Mononuclear cell (primary cell): ENCODE data around the gene EML3. TPM values are rescaled to one million over a fixed set of nuclear protein-coding genes. Genes with fewer than 3 reads are reported as not detected.
"Not testable (repeated sequence)": the region's sequence is repeated elsewhere in the genome, so short reads cannot be mapped to it uniquely, and the experiment has no call there.

Experiments used
- H3K27me3 ChIP-seq: 2 replicates; pipeline ENCODE4 v1.6.0; 2011; ENCODE audit warnings: low read length, control low read depth; ENCODE audit not compliant: insufficient read depth
- H3K4me1 ChIP-seq: 2 replicates; pipeline ENCODE4 v1.5.1; 2011; ENCODE audit warnings: mild to moderate bottlenecking, low read length, control low read depth; ENCODE audit not compliant: insufficient read depth
- H3K4me3 ChIP-seq: 2 replicates; pipeline ENCODE4 v1.5.1; 2011; ENCODE audit warnings: mild to moderate bottlenecking, low read length, moderate library complexity
- H3K9me3 ChIP-seq: 2 replicates; pipeline ENCODE4 v1.5.1; 2011; ENCODE audit warnings: low read depth, mild to moderate bottlenecking, control low read depth, low read length
- total RNA-seq: library from RNA; depleted of rRNA; stranded (reverse); fragments of >200 nt; gene quantifications from one replicate; pipeline ENCODE4 v1.2.3, GENCODE V29; 2012

EML3 gene
- total RNA-seq, 1 donor: 32.2 TPM

GRCh38 chr11:62573592-62574362 lies 38.8 kb downstream of the EML3 start, which contains the start of gene EEF1G:
Gene EEF1G, minus strand, starts transcription at chr11:62573891. Its CDS starts 49 bp downstream, at chr11:62573842.
- Histone ChIP-seq H3K9me3 (no peaks in the 10 kb centered on the region), H3K27me3 (no peaks in the 10 kb centered on the region), H3K4me1 (peaks cover 28% of the 10 kb centered on the region), H3K4me3 (peak within 1 kb of the TSS; percentile 72)

GRCh38 chr11:62573006-62573591 lies 39.5 kb downstream of the EML3 start:
- no peaks in the 10 kb centered on the region for H3K9me3 ChIP-seq
- H3K27me3 ChIP-seq: no peaks in the 10 kb centered on the region
- H3K4me3 ChIP-seq: peak overlapping the region; percentile 72
- H3K4me1 ChIP-seq: peaks cover 28% of the 10 kb centered on the region

DNA sequence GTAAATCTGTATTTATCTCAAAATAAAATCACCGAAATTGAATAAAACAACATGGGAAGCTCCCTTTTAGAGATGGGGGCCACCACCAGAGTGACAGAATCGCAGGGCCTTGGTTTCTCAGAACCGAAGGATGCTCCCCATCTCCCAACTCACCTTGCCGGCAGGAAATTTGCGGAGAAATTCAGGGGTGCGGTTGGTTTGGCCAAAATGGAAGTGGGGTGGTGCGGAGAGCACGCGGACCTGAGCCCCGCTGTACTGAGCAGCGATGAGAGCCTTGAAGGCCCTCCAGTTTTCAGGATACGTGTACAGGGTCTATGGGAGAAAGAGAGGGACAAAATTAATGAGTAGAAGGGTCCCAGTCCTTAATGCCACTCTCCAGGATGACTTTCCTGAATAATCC lies 40.1 kb downstream of the EML3 start:
- no peak overlapping the region for H3K4me3 ChIP-seq
- no peaks in the 10 kb centered on the region for H3K9me3 ChIP-seq

DNA sequence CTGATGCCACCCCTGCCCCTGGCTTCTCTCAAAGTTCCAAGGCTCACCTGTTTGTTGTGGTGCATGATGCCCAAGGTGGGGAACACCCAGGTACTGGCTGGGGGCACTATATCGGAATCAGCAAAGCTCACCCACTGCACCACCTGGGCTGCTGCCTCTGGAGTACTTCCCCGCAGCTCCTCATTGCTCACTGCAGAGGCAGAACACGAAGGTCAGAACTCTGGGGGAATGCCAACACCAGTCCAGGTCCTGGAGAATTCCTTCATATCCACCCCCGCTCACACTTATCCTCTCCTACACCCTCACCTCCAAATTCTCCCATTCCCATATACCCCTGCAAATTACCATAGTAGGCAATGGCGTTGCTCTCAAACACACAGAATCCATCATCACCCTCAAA lies 41.1 kb downstream of the EML3 start:
- peaks cover 34% of the 10 kb centered on the region for H3K4me1 ChIP-seq

More for the DNA sequence above, 40.1 kb downstream of the EML3 start:
- Histone ChIP-seq H3K27me3 (no peaks in the 10 kb centered on the region), H3K4me1 (peaks cover 32% of the 10 kb centered on the region)

GRCh38 chr11:62570903-62571302 lies 41.7 kb downstream of the EML3 start:
- not testable (repeated sequence) for H3K27me3 ChIP-seq, H3K9me3 ChIP-seq, H3K4me3 ChIP-seq
- peaks cover 34% of the 10 kb centered on the region for H3K4me1 ChIP-seq

More for the DNA sequence above, 41.1 kb downstream of the EML3 start:
- not testable (repeated sequence) for H3K9me3 ChIP-seq, H3K4me3 ChIP-seq, H3K27me3 ChIP-seq

- H3K4me3 ChIP-seq: no peak overlapping the region
- no peaks in the 10 kb centered on the region for H3K27me3 ChIP-seq
- peaks cover 24% of the 10 kb centered on the region for H3K4me1 ChIP-seq
- no peaks in the 10 kb centered on the region for H3K9me3 ChIP-seq
Measured at GRCh38 chr11:62569611-62570010, 43.0 kb downstream of the EML3 start.

DNA sequence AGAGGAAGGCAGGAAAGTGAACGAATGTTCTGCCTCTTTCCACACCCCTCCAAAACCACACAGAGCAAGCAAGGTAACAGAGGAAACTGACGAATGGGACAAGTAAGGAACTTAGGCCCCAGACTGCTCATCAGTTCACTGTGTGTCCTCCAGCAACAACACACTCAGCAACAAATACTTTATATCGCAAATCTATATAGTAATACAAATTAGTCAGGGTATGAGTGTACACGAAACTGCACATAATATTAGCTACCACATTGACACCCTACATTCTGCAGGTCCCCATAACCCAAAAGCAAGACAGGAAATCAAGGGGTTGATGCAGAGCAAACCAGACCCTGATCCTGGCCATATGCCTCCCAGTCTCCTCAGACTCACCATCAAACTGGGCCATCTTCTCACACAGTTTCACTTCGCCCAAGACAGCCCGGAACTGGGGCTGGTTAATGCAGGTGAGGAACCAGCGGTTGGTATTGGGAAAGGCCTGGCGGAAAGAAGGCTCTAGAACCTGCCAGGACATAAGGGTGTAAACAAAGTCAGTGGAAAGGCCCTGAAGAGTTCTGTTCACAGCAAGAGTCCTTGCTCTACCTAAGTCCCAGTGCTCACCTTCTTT lies 45.4 kb downstream of the EML3 start:
- no peaks in the 10 kb centered on the region for H3K27me3 ChIP-seq
- peaks cover 11% of the 10 kb centered on the region for H3K4me1 ChIP-seq
- H3K4me3 ChIP-seq: no peak overlapping the region
- H3K9me3 ChIP-seq: no peaks in the 10 kb centered on the region

DNA sequence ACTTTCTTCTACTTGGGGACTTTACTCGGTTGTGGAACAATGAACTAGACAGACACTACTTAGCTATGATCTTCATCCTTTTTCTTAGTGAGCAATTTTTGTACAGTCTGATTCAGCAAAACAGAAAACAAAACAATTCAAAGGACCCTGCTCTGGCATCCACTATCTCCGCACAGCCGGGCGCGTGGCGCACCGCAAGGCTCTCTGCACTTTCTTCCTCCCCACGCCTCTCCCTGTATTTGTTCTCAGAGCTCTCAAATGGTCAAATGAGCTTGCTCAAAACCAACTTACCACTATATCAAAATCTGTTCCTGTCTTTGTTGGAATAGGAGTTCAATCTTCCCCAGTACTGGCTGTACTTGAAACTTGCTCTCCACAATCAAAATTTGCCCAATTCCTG lies 46.3 kb downstream of the EML3 start:
- no peaks in the 10 kb centered on the region for H3K27me3 ChIP-seq
- H3K4me3 ChIP-seq: no peak overlapping the region
- peaks cover 11% of the 10 kb centered on the region for H3K4me1 ChIP-seq
- H3K9me3 ChIP-seq: no peaks in the 10 kb centered on the region

DNA sequence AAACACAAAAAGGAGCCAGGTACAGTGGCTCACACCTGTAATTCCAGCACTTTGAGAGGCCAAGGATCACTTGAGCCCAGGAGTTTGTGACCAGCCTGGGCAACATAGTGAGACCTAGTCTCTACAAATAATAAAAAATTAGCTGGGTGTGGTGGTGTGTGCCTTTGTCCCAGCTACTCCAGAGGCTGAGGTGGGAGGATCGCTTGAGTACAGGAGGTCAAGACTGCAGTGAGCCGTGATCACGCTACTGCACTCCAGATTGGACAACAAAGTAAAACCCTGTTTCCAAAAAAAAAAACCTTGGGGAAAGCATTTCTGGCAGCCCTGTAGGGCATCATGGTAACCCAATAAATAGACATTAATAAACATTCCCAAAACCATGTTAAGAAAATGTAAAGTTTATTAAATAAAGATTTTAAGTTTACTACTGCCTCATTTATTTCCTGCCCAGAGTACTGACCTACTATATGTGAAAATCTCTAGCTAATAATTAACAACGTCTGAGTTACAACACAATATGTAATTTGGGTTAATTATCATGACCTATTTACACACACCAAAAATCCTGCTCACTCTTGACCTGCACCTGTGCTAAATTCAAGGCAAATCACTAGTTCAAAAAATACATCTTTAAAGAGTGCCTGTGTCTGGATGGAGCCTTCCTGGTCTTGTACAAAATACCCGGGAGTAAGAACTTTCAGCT lies 47.3 kb downstream of the EML3 start:
- H3K4me3 ChIP-seq: no peak overlapping the region
- no peaks in the 10 kb centered on the region for H3K27me3 ChIP-seq
- no peaks in the 10 kb centered on the region for H3K9me3 ChIP-seq
- H3K4me1 ChIP-seq: peaks cover 16% of the 10 kb centered on the region

- not testable (repeated sequence) for H3K27me3 ChIP-seq, H3K9me3 ChIP-seq, H3K4me3 ChIP-seq
- peaks cover 41% of the 10 kb centered on the region for H3K4me1 ChIP-seq
Measured at GRCh38 chr11:62561677-62562230, 50.8 kb downstream of the EML3 start.

DNA sequence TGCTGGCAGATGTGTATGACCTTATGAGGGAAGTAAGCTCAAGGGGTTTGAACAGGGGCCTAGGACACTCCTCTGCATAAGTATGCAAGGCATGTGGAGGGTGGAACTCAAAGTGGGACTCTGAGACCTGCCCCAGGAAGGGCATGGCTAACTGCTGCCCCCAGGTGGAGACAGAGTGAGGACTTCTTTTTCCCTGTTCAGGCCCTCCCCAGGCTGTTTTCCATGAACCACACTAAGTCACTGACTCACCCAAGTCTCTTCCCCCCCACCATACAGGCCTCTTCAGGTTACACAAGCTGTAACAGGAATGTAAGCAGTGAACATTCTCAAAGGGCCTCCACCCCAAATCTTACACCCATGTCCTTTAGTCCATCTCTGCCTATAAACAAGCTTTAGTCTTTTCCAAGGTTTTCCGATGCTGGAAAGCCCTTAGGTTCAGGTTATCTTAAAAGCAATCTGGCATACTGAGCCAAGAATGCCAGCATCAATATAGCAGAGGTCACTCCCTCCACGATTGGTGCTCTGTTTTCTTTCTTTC lies 51.9 kb downstream of the EML3 start:
- H3K4me1 ChIP-seq: peaks cover 52% of the 10 kb centered on the region
- H3K27me3 ChIP-seq: no peaks in the 10 kb centered on the region
- H3K4me3 ChIP-seq: no peak overlapping the region
- H3K9me3 ChIP-seq: no peaks in the 10 kb centered on the region

DNA sequence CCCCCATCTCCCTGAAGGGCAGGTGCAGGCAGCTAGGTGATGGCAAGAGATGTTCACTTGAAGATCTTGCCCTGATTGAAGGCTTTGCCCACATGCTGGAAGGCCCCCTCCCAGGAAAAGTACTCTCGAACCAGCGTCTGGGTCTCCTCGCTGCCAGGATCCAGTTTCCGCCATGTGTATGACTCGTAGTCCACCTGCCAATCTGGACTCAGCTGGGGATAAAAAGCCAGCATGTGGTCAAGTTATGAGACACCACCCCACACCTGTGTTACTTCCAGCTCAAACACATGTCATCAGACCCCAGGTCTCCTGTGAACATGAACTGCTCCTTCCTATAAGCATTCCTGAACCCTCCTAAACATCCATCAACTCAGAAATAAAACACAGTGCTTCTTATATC lies 52.9 kb downstream of the EML3 start:
- H3K4me1 ChIP-seq: peaks cover 62% of the 10 kb centered on the region
- not testable (repeated sequence) for H3K4me3 ChIP-seq, H3K27me3 ChIP-seq, H3K9me3 ChIP-seq

GRCh38 chr11:62559204-62559603 lies 53.4 kb downstream of the EML3 start:
- Histone ChIP-seq H3K27me3 (no peaks in the 10 kb centered on the region), H3K4me3 (no peak overlapping the region), H3K4me1 (peaks cover 66% of the 10 kb centered on the region), H3K9me3 (no peaks in the 10 kb centered on the region)

DNA sequence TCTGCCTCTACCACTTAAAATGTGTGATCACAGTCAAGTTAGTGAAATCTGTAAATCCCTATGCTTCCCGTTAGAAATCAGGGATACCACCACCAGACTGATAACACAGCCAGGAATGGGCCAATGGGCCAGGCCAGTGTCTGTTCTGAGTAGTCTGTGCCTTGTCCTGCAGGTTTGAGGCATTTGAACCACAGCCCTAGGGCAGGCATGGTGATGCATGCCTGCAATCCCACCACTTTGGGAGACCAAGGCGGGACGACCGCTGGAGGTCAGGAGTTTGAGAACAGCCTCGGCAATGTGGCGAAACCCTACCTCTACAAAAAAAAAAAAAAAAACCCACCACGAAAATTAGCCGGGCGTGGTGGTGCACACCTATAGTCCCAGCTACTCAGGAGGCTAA lies 53.9 kb downstream of the EML3 start:
- no peaks in the 10 kb centered on the region for H3K9me3 ChIP-seq
- H3K4me1 ChIP-seq: peaks cover 72% of the 10 kb centered on the region
- no peaks in the 10 kb centered on the region for H3K27me3 ChIP-seq
- no peak overlapping the region for H3K4me3 ChIP-seq
